ENCODE data around the gene ABCB4. TPM values are rescaled to one million over a fixed set of nuclear protein-coding genes. Genes with fewer than 3 reads are reported as not detected.

ABCB4 gene
- polyA plus RNA-seq, 1 experiment: 1.9 TPM

DNA sequence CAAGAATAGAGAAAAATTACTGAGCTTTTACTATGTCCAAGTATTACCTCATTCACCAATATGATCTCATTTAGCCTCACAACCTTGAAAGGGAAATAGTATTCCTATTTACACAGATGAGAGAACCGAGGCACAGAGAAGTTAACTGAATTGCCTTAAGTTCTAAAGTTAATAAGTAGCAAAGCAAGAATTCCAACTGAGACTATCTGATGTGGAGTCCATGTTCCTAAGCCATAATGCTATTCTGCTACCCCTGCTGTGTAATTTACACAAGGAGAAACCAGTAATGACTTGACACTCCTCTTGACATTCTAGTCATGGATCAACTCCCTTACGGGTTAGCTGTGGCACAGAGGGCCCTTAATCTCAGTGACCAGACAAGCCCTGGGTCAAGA, 60.7 kb downstream of the ABCB4 start:
- ChIA-PET POLR2A (no interaction called here), CTCF (interaction anchor here (0.8 to 9.3 kb wide), 6 partner anchors 10 to 107 kb away, joined by 3 to 356 read pairs (median 4); no protein-coding TSS in a partner anchor)
- Histone ChIP-seq H3K27me3 (ENCODE audit: control insufficient read depth, insufficient read depth, low read length) (no peaks in the 10 kb centered on the region), H3K4me3 (ENCODE audit: low read depth, low read length) (no peak overlapping the region), H3K36me3 (ENCODE audit: control insufficient read depth, insufficient read depth, low read length) (no peaks in the 10 kb centered on the region)
- no peak for DNase-seq (ENCODE audit: low read depth)
- TF ChIP-seq, protein P1, sequence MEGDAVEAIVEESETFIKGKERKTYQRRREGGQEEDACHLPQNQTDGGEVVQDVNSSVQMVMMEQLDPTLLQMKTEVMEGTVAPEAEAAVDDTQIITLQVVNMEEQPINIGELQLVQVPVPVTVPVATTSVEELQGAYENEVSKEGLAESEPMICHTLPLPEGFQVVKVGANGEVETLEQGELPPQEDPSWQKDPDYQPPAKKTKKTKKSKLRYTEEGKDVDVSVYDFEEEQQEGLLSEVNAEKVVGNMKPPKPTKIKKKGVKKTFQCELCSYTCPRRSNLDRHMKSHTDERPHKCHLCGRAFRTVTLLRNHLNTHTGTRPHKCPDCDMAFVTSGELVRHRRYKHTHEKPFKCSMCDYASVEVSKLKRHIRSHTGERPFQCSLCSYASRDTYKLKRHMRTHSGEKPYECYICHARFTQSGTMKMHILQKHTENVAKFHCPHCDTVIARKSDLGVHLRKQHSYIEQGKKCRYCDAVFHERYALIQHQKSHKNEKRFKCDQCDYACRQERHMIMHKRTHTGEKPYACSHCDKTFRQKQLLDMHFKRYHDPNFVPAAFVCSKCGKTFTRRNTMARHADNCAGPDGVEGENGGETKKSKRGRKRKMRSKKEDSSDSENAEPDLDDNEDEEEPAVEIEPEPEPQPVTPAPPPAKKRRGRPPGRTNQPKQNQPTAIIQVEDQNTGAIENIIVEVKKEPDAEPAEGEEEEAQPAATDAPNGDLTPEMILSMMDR (IDR thresholded peaks at IDR 0.05; ENCODE audit: insufficient read depth, low read depth, low read length): no peak

DNA sequence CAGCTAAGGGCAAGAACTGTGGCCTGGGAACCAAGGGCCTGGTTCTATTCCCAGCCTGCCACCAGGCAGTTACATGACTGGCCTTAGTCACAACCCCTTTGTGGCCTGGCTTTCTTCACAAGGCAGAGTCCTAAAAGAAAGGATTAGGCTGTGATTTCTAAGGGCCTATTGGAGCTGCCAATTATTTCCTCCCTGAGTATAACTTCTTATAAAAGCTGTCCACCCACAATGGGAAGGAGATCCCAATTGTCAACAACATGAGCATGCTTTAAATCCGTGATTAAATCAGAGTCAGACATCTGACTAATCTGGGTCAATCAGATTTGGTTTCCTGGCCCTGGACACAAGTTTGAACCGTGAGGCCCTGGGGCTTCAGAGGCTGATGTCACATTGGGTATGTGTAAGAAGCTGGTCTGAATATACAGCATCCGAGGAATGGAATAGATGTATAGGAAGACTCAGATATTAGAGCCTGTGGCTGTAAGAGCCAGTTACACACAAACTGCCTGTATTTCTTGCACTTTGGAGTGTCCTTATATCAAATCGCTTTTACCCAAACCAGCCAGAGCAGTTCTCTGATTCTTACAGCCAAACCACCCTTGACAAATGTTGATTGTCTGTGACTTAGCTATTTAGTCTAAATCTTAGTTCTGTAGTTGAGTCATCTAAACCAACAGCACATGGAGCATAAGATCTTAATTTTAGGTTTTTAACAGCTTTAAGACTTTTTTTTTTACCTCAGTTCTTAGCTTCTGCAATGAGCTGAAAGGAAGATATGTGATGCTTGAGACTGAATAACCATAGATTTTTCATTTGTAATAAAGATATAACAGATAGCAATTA, 61.3 kb downstream of the ABCB4 start:
- TF ChIP-seq, protein P1 (IDR thresholded peaks at IDR 0.05; ENCODE audit: insufficient read depth, low read depth, low read length): no peak
- H3K36me3 ChIP-seq (ENCODE audit: control insufficient read depth, insufficient read depth, low read length): no peaks in the 10 kb centered on the region
- H3K27me3 ChIP-seq (ENCODE audit: control insufficient read depth, insufficient read depth, low read length): no peaks in the 10 kb centered on the region
- CTCF ChIA-PET: interaction anchor here (0.6 to 9.3 kb wide), 5 partner anchors 9 to 106 kb away, joined by 3 to 356 read pairs (median 4); no protein-coding TSS in a partner anchor
- H3K4me3 ChIP-seq (ENCODE audit: low read depth, low read length): no peak overlapping the region
- DNase-seq (ENCODE audit: low read depth): peak; percentile 51
- POLR2A ChIA-PET: no interaction called here

GRCh38 chr7:87413029-87413428, 62.5 kb downstream of the ABCB4 start:
- TF ChIP-seq, protein P1 (IDR thresholded peaks at IDR 0.05; ENCODE audit: insufficient read depth, low read depth, low read length): no peak
- Histone ChIP-seq H3K27me3 (ENCODE audit: control insufficient read depth, insufficient read depth, low read length) (no peaks in the 10 kb centered on the region), H3K36me3 (ENCODE audit: control insufficient read depth, insufficient read depth, low read length) (no peaks in the 10 kb centered on the region), H3K4me3 (ENCODE audit: low read depth, low read length) (no peak overlapping the region)
- ChIA-PET CTCF (interaction anchor here (9.3 kb wide), 1 partner anchor 94 kb away, joined by 356 read pairs; no protein-coding TSS in a partner anchor), POLR2A (no interaction called here)
- no peak for DNase-seq (ENCODE audit: low read depth)

DNA sequence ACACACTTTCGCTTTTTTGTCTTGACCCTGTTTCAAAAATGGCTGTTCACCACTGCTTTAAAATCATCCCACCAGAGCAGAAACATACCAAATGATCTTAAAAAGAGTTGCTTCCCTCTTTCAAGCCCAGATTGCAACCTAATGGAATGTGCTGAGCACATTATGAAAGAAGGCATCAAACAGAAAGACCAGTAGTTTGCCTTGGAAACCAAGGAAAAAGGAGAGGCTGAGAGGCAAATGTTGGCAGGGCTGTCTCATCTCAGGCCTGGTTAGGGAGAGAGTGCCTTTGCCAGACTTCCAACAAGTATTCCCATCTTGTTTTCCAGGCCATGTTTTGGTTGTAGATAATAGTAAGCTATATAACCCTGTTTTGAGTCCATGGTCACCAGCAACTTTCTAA, 64.3 kb downstream of the ABCB4 start:
- Histone ChIP-seq H3K4me3 (ENCODE audit: low read depth, low read length) (no peak overlapping the region), H3K27me3 (ENCODE audit: control insufficient read depth, insufficient read depth, low read length) (no peaks in the 10 kb centered on the region), H3K36me3 (ENCODE audit: control insufficient read depth, insufficient read depth, low read length) (no peaks in the 10 kb centered on the region)
- no peak for DNase-seq (ENCODE audit: low read depth)
- POLR2A ChIA-PET: no interaction called here
- CTCF ChIA-PET: interaction anchor here (2.5 kb wide), 1 partner anchor 94 kb away, joined by 10 read pairs; no protein-coding TSS in a partner anchor
- TF ChIP-seq, protein P1 (IDR thresholded peaks at IDR 0.05; ENCODE audit: insufficient read depth, low read depth, low read length): no peak

DNA sequence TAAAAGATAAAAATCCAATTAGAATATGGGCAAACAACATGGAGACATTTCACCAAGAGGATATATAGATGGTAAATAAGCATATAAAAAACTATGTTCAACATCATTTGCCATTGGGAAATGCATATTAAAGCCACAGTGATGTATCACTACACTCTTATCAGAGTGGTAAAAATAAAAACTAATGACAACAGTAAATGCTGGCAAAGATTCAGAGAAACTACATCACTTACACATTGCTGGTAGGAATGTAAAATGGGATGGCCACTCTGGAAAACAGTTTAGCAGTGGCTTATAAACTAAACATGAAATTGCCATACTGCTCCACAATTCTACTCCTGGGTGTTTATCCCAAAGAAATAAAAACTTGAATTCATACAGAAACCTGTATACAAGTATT, 70.8 kb downstream of the ABCB4 start:
- ChIA-PET CTCF (interaction anchor here (6.4 kb wide), 1 partner anchor 12 kb away, joined by 47 read pairs; no protein-coding TSS in a partner anchor), POLR2A (no interaction called here)
- H3K36me3 ChIP-seq (ENCODE audit: control insufficient read depth, insufficient read depth, low read length): no peaks in the 10 kb centered on the region
- TF ChIP-seq, protein P1 (IDR thresholded peaks at IDR 0.05; ENCODE audit: insufficient read depth, low read depth, low read length): no peak
- no peaks in the 10 kb centered on the region for H3K27me3 ChIP-seq (ENCODE audit: control insufficient read depth, insufficient read depth, low read length)
- no peak for DNase-seq (ENCODE audit: low read depth)
- no peak overlapping the region for H3K4me3 ChIP-seq (ENCODE audit: low read depth, low read length)
